CD8-positive, alpha-beta memory T cell (primary cell): ENCODE measurements around the gene STN1. TPM values are rescaled to one million over a fixed set of nuclear protein-coding genes. Genes with fewer than 3 reads are reported as not detected.

Source experiments
- CTCF ChIA-PET: fragments of 350-600 bp; sonication (Branson Sonifier 250); formaldehyde crosslinking; loops from one replicate; lab custom pipeline; 2021; ENCODE audit warnings: antibody characterized with exemption; lab: Charles Lee
- POLR2A ChIA-PET: fragments of 350-600 bp; sonication (Branson Sonifier 250); formaldehyde crosslinking; loops from one replicate; lab custom pipeline; 2021; ENCODE audit warnings: antibody characterized with exemption; lab: Charles Lee
- DNase-seq, 5 donors: peaks; one replicate each; pipeline versions ENCODE4 v3.0.0 to v3.0.0-alpha.2; 2020 to 2022; ENCODE audit warnings: mixed read lengths in 1 of 5
- H3K27ac ChIP-seq: one replicate; pipeline ENCODE4 v1.7.0; 2013; ENCODE audit warnings: low read depth, mild to moderate bottlenecking, low read length, moderate library complexity
- H3K27me3 ChIP-seq: 2 replicates; pipeline ENCODE4 v1.7.0; 2013; ENCODE audit warnings: low read length, mild to moderate bottlenecking; ENCODE audit not compliant: insufficient read depth, poor library complexity, severe bottlenecking
- H3K36me3 ChIP-seq: 2 replicates; pipeline ENCODE4 v1.7.0; 2013; ENCODE audit warnings: mild to moderate bottlenecking, low read length, moderate library complexity; ENCODE audit not compliant: insufficient read depth
- H3K4me1 ChIP-seq: 2 replicates; pipeline ENCODE4 v1.7.0; 2013; ENCODE audit warnings: mild to moderate bottlenecking, low read length, moderate library complexity; ENCODE audit not compliant: insufficient read depth
- H3K4me3 ChIP-seq: 2 replicates; pipeline ENCODE4 v1.7.0; 2013; ENCODE audit warnings: mild to moderate bottlenecking, low read length
- H3K9me3 ChIP-seq: 2 replicates; pipeline ENCODE4 v1.7.0; 2013; ENCODE audit warnings: mild to moderate bottlenecking, low read length
- H3K27ac Mint-ChIP-seq, 8 donors: one replicate each; pipeline ENCODE4 v1.8.0; 2020 to 2021; ENCODE audit warnings: mixed read lengths in 8 of 8, mild to moderate bottlenecking in 6 of 8, inconsistent platforms in 3 of 8, moderate library complexity in 3 of 8
- H3K27me3 Mint-ChIP-seq, 2 donors: one replicate each; pipeline ENCODE4 v1.8.0; 2020 to 2021; ENCODE audit warnings: mixed read lengths in 2 of 2, mild to moderate bottlenecking in 1 of 2, moderate library complexity in 1 of 2
- H3K36me3 Mint-ChIP-seq, 3 donors: one replicate each; pipeline ENCODE4 v1.8.0; 2020 to 2021; ENCODE audit warnings: mixed read lengths in 3 of 3, inconsistent platforms in 1 of 3, mild to moderate bottlenecking in 1 of 3
- H3K4me1 Mint-ChIP-seq, 3 donors: one replicate each; pipeline ENCODE4 v1.8.0; 2020 to 2021; ENCODE audit warnings: mixed read lengths in 3 of 3, inconsistent platforms in 1 of 3, mild to moderate bottlenecking in 1 of 3
- H3K4me3 Mint-ChIP-seq, 7 donors: one replicate each; pipeline ENCODE4 v1.8.0; 2020 to 2021; ENCODE audit warnings: mixed read lengths in 7 of 7, mild to moderate bottlenecking in 6 of 7, moderate library complexity in 4 of 7, inconsistent platforms in 2 of 7
- H3K9me3 Mint-ChIP-seq, 5 donors: one replicate each; pipeline ENCODE4 v1.8.0; 2020 to 2022; ENCODE audit warnings: mixed read lengths in 5 of 5, mild to moderate bottlenecking in 3 of 5, moderate library complexity in 2 of 5, inconsistent platforms in 1 of 5
- polyA plus RNA-seq: library from polyadenylated mRNA; unstranded; fragments of 300-500 nt; fragmentation: Illumina TruSeq; gene quantifications from one replicate; pipeline ENCODE4 v1.2.3, GENCODE V29; 2021
- total RNA-seq, 2 experiments: library from RNA; stranded (reverse); gene quantifications; one replicate each; pipeline ENCODE4 v1.2.3, GENCODE V29; 2021

Gene STN1
- total and polyA plus RNA-seq, 3 experiments from 2014 or later: 23.6 to 101 (median 24.5) TPM

- no peaks in the 10 kb centered on the region for H3K9me3 ChIP-seq
- no peaks in the 10 kb centered on the region for H3K27me3 ChIP-seq
- Mint-ChIP-seq H3K4me1 (no peaks in the 10 kb centered on the region), H3K27ac (peak overlapping the region in 1 of 8 donors; percentile 78), H3K27me3 (peaks cover 0 to 6% of the 10 kb centered on the region in 2 donors), H3K36me3 (no peaks in the 10 kb centered on the region), H3K4me3 (no peak overlapping the region), H3K9me3 (no peaks in the 10 kb centered on the region)
- H3K4me3 ChIP-seq: no peak overlapping the region
- H3K27ac ChIP-seq: no peak overlapping the region
- H3K36me3 ChIP-seq: no peaks in the 10 kb centered on the region
- CTCF ChIA-PET: no interaction called here
- POLR2A ChIA-PET: no interaction called here
- no peak for DNase-seq
- no peaks in the 10 kb centered on the region for H3K4me1 ChIP-seq
Observed at GRCh38 chr10:103933557-103934121, 15.7 kb upstream of the STN1 start.

- no peaks in the 10 kb centered on the region for H3K36me3 Mint-ChIP-seq
- H3K4me3 ChIP-seq: no peak overlapping the region
- no peaks in the 10 kb centered on the region for H3K4me1 Mint-ChIP-seq
- peaks cover 0 to 6% of the 10 kb centered on the region in 2 donors for H3K27me3 Mint-ChIP-seq
- no peak overlapping the region for H3K4me3 Mint-ChIP-seq
- ChIA-PET CTCF (no interaction called here), POLR2A (no interaction called here)
- H3K4me1 ChIP-seq: no peaks in the 10 kb centered on the region
- no peaks in the 10 kb centered on the region for H3K36me3 ChIP-seq
- H3K27ac Mint-ChIP-seq: no peak overlapping the region
- no peaks in the 10 kb centered on the region for H3K9me3 ChIP-seq
- H3K9me3 Mint-ChIP-seq: no peaks in the 10 kb centered on the region
- H3K27ac ChIP-seq: no peak overlapping the region
- no peak for DNase-seq
- H3K27me3 ChIP-seq: no peaks in the 10 kb centered on the region
Observed at GRCh38 chr10:103932971-103933370, 15.0 kb upstream of the STN1 start.

DNA sequence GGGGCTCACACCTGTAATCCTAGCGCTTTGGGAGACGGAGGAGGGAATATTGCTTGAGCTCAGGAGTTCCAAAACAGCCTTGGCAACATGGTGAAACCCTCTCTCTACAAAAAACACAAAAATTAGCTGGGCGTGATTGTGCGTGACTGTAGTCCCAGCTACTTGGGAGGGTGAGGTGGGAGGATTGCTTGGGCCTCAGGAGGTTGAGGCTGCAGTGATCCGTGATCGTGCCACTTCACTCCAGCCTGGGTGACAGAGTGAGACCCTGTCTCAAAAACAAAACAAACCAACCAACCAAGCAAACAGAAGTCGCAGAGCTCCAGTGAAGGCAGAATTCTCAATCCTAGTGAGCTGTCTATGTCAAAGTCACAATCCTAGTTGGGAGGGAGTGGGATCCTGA is 14.3 kb upstream of the STN1 start:
- Mint-ChIP-seq H3K27ac (no peak overlapping the region), H3K36me3 (no peaks in the 10 kb centered on the region), H3K27me3 (peaks cover 0 to 6% of the 10 kb centered on the region in 2 donors), H3K4me1 (no peaks in the 10 kb centered on the region), H3K4me3 (no peak overlapping the region), H3K9me3 (no peaks in the 10 kb centered on the region)
- Histone ChIP-seq H3K27me3 (no peaks in the 10 kb centered on the region), H3K4me3 (no peak overlapping the region), H3K36me3 (no peaks in the 10 kb centered on the region), H3K9me3 (no peaks in the 10 kb centered on the region), H3K4me1 (no peaks in the 10 kb centered on the region), H3K27ac (no peak overlapping the region)
- ChIA-PET POLR2A (no interaction called here), CTCF (no interaction called here)
- no peak for DNase-seq

DNA sequence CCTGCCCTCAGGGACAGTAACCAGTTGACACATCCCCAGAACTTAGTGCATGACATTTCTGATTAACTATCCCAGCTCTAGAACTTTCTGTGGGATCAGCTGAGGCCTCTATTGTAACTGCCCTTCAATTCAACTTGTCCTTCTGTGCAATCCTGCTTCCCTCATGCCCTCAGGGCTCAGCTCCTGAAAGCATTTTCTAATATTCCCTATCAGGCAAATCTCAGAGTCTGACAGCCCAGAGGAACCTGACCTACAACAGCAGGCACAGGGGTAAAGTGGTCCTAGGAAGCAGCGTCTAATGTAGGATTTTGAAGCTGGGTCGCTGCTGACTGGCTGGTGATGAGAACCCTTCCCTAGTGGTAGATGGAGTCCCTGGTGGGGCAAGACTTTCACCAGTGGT is 13.6 kb upstream of the STN1 start:
- ChIA-PET CTCF (no interaction called here), POLR2A (no interaction called here)
- H3K27me3 Mint-ChIP-seq: peaks cover 0 to 5% of the 10 kb centered on the region in 2 donors
- H3K4me3 Mint-ChIP-seq: no peak overlapping the region
- H3K9me3 ChIP-seq: no peaks in the 10 kb centered on the region
- H3K4me1 ChIP-seq: no peaks in the 10 kb centered on the region
- no peaks in the 10 kb centered on the region for H3K27me3 ChIP-seq
- no peak overlapping the region for H3K4me3 ChIP-seq
- H3K36me3 ChIP-seq: no peaks in the 10 kb centered on the region
- H3K9me3 Mint-ChIP-seq: no peaks in the 10 kb centered on the region
- DNase-seq: no peak
- H3K4me1 Mint-ChIP-seq: no peaks in the 10 kb centered on the region
- H3K36me3 Mint-ChIP-seq: no peaks in the 10 kb centered on the region
- H3K27ac Mint-ChIP-seq: no peak overlapping the region
- H3K27ac ChIP-seq: no peak overlapping the region

GRCh38 chr10:103930881-103931280 is 12.9 kb upstream of the STN1 start:
- no peaks in the 10 kb centered on the region for H3K9me3 Mint-ChIP-seq
- CTCF ChIA-PET: no interaction called here
- no peaks in the 10 kb centered on the region for H3K36me3 ChIP-seq
- no peak for DNase-seq
- POLR2A ChIA-PET: no interaction called here
- no peaks in the 10 kb centered on the region for H3K27me3 ChIP-seq
- no peak overlapping the region for H3K27ac Mint-ChIP-seq
- H3K27ac ChIP-seq: no peak overlapping the region
- H3K4me3 ChIP-seq: no peak overlapping the region
- H3K4me1 Mint-ChIP-seq: no peaks in the 10 kb centered on the region
- H3K4me1 ChIP-seq: no peaks in the 10 kb centered on the region
- no peaks in the 10 kb centered on the region for H3K9me3 ChIP-seq
- peaks cover 0 to 3% of the 10 kb centered on the region in 2 donors for H3K27me3 Mint-ChIP-seq
- no peak overlapping the region for H3K4me3 Mint-ChIP-seq
- peaks cover 0 to 3% (median 0%) of the 10 kb centered on the region in 3 donors for H3K36me3 Mint-ChIP-seq

DNA sequence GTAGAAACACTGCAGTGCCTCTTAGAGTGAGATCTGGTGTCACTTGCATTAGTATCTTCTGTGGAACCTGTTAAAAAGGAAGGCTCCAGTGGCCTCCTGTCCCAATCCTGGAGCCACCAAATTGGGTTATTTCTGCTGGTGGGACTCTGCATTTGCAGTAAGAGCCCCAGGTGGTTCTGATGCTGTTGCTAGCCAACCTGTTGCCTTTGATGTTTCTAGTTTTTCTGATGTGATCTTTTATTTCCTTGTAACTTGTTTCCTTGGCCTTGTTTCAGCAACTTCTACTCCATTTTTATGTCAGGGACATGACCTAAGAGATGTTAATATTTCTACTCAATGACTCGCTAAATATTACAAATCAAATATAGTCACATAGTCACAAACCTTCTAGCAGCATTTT is 12.5 kb upstream of the STN1 start:
- Histone ChIP-seq H3K36me3 (no peaks in the 10 kb centered on the region), H3K4me1 (no peaks in the 10 kb centered on the region), H3K4me3 (no peak overlapping the region), H3K27ac (no peak overlapping the region), H3K27me3 (no peaks in the 10 kb centered on the region), H3K9me3 (no peaks in the 10 kb centered on the region)
- CTCF ChIA-PET: no interaction called here
- Mint-ChIP-seq H3K4me3 (no peak overlapping the region), H3K36me3 (peaks cover 0 to 3% (median 0%) of the 10 kb centered on the region in 3 donors), H3K9me3 (no peaks in the 10 kb centered on the region), H3K4me1 (no peaks in the 10 kb centered on the region), H3K27ac (no peak overlapping the region), H3K27me3 (no peaks in the 10 kb centered on the region)
- POLR2A ChIA-PET: no interaction called here
- no peak for DNase-seq

DNA sequence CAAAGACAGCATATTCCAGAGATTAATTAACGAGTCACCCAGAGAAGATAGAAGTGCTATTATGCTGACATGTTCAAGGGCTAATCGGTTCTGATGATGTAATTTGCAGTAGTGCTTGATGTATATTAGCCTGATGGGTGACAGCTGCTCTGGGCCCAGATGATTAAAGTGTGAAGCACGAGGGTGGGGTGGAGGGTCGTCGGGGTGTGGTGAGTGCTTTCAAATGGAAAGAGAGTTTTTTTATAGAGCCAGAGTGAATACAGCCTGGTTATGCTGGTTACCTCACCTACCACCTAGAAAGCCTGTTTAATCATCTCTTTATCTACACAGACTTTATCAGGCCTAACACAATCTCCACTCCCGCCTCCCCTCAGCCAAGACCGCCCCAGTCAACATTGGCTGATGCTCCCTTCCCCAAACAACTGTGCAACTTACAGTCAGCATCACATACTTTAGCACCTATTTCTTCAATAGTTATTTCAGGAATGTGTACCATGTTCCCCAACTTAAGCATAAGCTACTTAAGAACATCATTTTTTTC is 11.5 kb upstream of the STN1 start:
- no peaks in the 10 kb centered on the region for H3K27me3 ChIP-seq
- no peak overlapping the region for H3K27ac Mint-ChIP-seq
- CTCF ChIA-PET: interaction anchor here (1.0 kb wide), 1 partner anchor 40 kb away, joined by 3 read pairs; no protein-coding TSS in a partner anchor
- no peaks in the 10 kb centered on the region for H3K4me1 ChIP-seq
- H3K4me3 Mint-ChIP-seq: no peak overlapping the region
- no peaks in the 10 kb centered on the region for H3K9me3 ChIP-seq
- H3K4me3 ChIP-seq: no peak overlapping the region
- no peak for DNase-seq
- peaks cover 0 to 3% (median 0%) of the 10 kb centered on the region in 3 donors for H3K36me3 Mint-ChIP-seq
- H3K9me3 Mint-ChIP-seq: no peaks in the 10 kb centered on the region
- H3K36me3 ChIP-seq: no peaks in the 10 kb centered on the region
- H3K27ac ChIP-seq: no peak overlapping the region
- no peaks in the 10 kb centered on the region for H3K4me1 Mint-ChIP-seq
- POLR2A ChIA-PET: no interaction called here
- H3K27me3 Mint-ChIP-seq: no peaks in the 10 kb centered on the region

DNA sequence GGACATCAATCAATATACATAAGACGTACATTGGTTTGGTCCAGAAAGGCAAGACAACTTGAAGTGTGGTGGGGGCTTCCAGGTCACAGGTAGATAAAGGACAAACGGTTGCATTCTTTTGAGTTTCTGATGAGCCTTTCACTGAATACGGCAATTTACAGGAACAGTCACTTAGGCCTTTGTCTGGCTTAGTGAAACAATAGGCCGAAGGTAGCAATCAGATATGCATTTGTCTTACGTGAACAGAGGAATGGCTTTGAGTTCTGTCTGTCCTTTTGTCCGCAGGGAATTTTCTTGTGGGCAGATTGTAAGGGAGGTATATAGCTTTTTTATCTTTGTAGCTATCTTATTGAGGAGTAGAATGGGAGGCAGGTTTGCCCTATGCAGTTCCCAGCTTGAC is 10.8 kb upstream of the STN1 start:
- Histone ChIP-seq H3K4me3 (no peak overlapping the region), H3K9me3 (no peaks in the 10 kb centered on the region), H3K27me3 (no peaks in the 10 kb centered on the region), H3K36me3 (no peaks in the 10 kb centered on the region), H3K27ac (no peak overlapping the region), H3K4me1 (no peaks in the 10 kb centered on the region)
- CTCF ChIA-PET: interaction anchor here (1.0 kb wide), 1 partner anchor 39 kb away, joined by 3 read pairs; no protein-coding TSS in a partner anchor
- DNase-seq: no peak
- no peaks in the 10 kb centered on the region for H3K9me3 Mint-ChIP-seq
- H3K27me3 Mint-ChIP-seq: no peaks in the 10 kb centered on the region
- peaks cover 0 to 3% (median 0%) of the 10 kb centered on the region in 3 donors for H3K36me3 Mint-ChIP-seq
- no peak overlapping the region for H3K4me3 Mint-ChIP-seq
- no peaks in the 10 kb centered on the region for H3K4me1 Mint-ChIP-seq
- POLR2A ChIA-PET: no interaction called here
- no peak overlapping the region for H3K27ac Mint-ChIP-seq
